Activated CD4-positive, alpha-beta T cell treated with anti-CD3 and anti-CD28 coated beads, Interleukin-2, amount 10 ng/mL, durations not matched to agents 7 days and 5 days (primary cell): ENCODE measurements around the gene SHC4. TPM values are rescaled to one million over a fixed set of nuclear protein-coding genes. Genes with fewer than 3 reads are reported as not detected.
"Not testable (repeated sequence)": the region's sequence is repeated elsewhere in the genome, so short reads cannot be mapped to it uniquely, and the experiment has no call there.

Source experiments
- CTCF ChIA-PET: fragments of 350-600 bp; sonication (Branson Sonifier 250); formaldehyde crosslinking; loops from one replicate; lab custom pipeline; 2021; ENCODE audit warnings: antibody characterized with exemption; lab: Charles Lee
- POLR2A ChIA-PET: fragments of 350-600 bp; sonication (Branson Sonifier 250); formaldehyde crosslinking; loops from one replicate; lab custom pipeline; 2021; ENCODE audit warnings: antibody characterized with exemption; lab: Charles Lee
- DNase-seq: peaks from one replicate; pipeline ENCODE4 v3.0.0-alpha.2; 2020
- H3K27ac Mint-ChIP-seq: one replicate; pipeline ENCODE4 v1.8.0; 2021; ENCODE audit warnings: mild to moderate bottlenecking, moderate library complexity, mixed read lengths
- H3K27me3 Mint-ChIP-seq: one replicate; pipeline ENCODE4 v1.8.0; 2021; ENCODE audit warnings: mixed read lengths
- H3K36me3 Mint-ChIP-seq: one replicate; pipeline ENCODE4 v1.8.0; 2021; ENCODE audit warnings: low read depth, mixed read lengths
- H3K4me1 Mint-ChIP-seq: one replicate; pipeline ENCODE4 v1.8.0; 2021; ENCODE audit warnings: mixed read lengths
- H3K4me3 Mint-ChIP-seq: one replicate; pipeline ENCODE4 v1.8.0; 2021; ENCODE audit warnings: mild to moderate bottlenecking, moderate library complexity, mixed read lengths
- H3K9me3 Mint-ChIP-seq: one replicate; pipeline ENCODE4 v1.8.0; 2021; ENCODE audit warnings: mixed read lengths
- total RNA-seq, 2 experiments: library from RNA; stranded (reverse); gene quantifications; one replicate each; pipeline ENCODE4 v1.2.3, GENCODE V29; 2021

The SHC4 gene
- total RNA-seq, 2 experiments from 2014 or later, result 0.30 to 0.46 TPM

GRCh38 chr15:48855501-48856440 lies 107.9 kb downstream of the SHC4 start:
- no peak overlapping the region for H3K27ac Mint-ChIP-seq
- POLR2A ChIA-PET, result no interaction called here
- no peaks in the 10 kb centered on the region for H3K36me3 Mint-ChIP-seq
- peaks cover 7% of the 10 kb centered on the region for H3K4me1 Mint-ChIP-seq
- H3K9me3 Mint-ChIP-seq, result no peaks in the 10 kb centered on the region
- H3K27me3 Mint-ChIP-seq, result peaks cover 36% of the 10 kb centered on the region
- CTCF ChIA-PET, result interaction anchor here (0.7 to 1.4 kb wide), 3 partner anchors 110 to 524 kb away, joined by 3 to 5 read pairs (median 4); no protein-coding TSS in a partner anchor
- H3K4me3 Mint-ChIP-seq, result no peak overlapping the region
- DNase-seq, result no peak

GRCh38 chr15:48854434-48854833 lies 109.3 kb downstream of the SHC4 start:
- DNase-seq, H3K27ac Mint-ChIP-seq, POLR2A ChIA-PET, H3K36me3 Mint-ChIP-seq, H3K9me3 Mint-ChIP-seq, H3K4me1 Mint-ChIP-seq, H3K4me3 Mint-ChIP-seq: not testable (repeated sequence)
- peaks cover 32% of the 10 kb centered on the region for H3K27me3 Mint-ChIP-seq
- CTCF ChIA-PET, result interaction anchor here (1.4 kb wide), 1 partner anchor 112 kb away, joined by 4 read pairs; no protein-coding TSS in a partner anchor

GRCh38 chr15:48851956-48852355 lies 111.8 kb downstream of the SHC4 start:
- Mint-ChIP-seq H3K4me3 (no peak overlapping the region), H3K27ac (no peak overlapping the region), H3K27me3 (peaks cover 26% of the 10 kb centered on the region), H3K9me3 (no peaks in the 10 kb centered on the region), H3K36me3 (no peaks in the 10 kb centered on the region), H3K4me1 (no peaks in the 10 kb centered on the region)
- CTCF ChIA-PET, result interaction anchor here (0.6 to 1.2 kb wide), 2 partner anchors 10 to 570 kb away, joined by 3 to 4 read pairs; no protein-coding TSS in a partner anchor
- POLR2A ChIA-PET, result no interaction called here
- no peak for DNase-seq

GRCh38 chr15:48850648-48851047 lies 113.1 kb downstream of the SHC4 start:
- no peaks in the 10 kb centered on the region for H3K36me3 Mint-ChIP-seq
- CTCF ChIA-PET, result no interaction called here
- POLR2A ChIA-PET, result no interaction called here
- H3K4me3 Mint-ChIP-seq, result no peak overlapping the region
- H3K9me3 Mint-ChIP-seq, result no peaks in the 10 kb centered on the region
- no peak for DNase-seq
- no peak overlapping the region for H3K27ac Mint-ChIP-seq
- peaks cover 23% of the 10 kb centered on the region for H3K27me3 Mint-ChIP-seq
- no peaks in the 10 kb centered on the region for H3K4me1 Mint-ChIP-seq

GRCh38 chr15:48845123-48845522 lies 118.6 kb downstream of the SHC4 start:
- no peaks in the 10 kb centered on the region for H3K36me3 Mint-ChIP-seq
- ChIA-PET CTCF (interaction anchor here (1.6 kb wide), 1 partner anchor 17 kb away, joined by 4 read pairs; no protein-coding TSS in a partner anchor), POLR2A (no interaction called here)
- peaks cover 2% of the 10 kb centered on the region for H3K27me3 Mint-ChIP-seq
- no peak overlapping the region for H3K4me3 Mint-ChIP-seq
- H3K4me1 Mint-ChIP-seq, result no peaks in the 10 kb centered on the region
- DNase-seq, result no peak
- no peaks in the 10 kb centered on the region for H3K9me3 Mint-ChIP-seq
- H3K27ac Mint-ChIP-seq, result no peak overlapping the region

GRCh38 chr15:48842501-48842900 lies 121.2 kb downstream of the SHC4 start:
- no peaks in the 10 kb centered on the region for H3K36me3 Mint-ChIP-seq
- no peaks in the 10 kb centered on the region for H3K9me3 Mint-ChIP-seq
- H3K27ac Mint-ChIP-seq, result no peak overlapping the region
- peaks cover 7% of the 10 kb centered on the region for H3K27me3 Mint-ChIP-seq
- H3K4me1 Mint-ChIP-seq, result no peaks in the 10 kb centered on the region
- POLR2A ChIA-PET, result no interaction called here
- H3K4me3 Mint-ChIP-seq, result no peak overlapping the region
- no peak for DNase-seq
- CTCF ChIA-PET, result no interaction called here

- Mint-ChIP-seq H3K9me3 (peaks cover 5% of the 10 kb centered on the region), H3K4me1 (no peaks in the 10 kb centered on the region), H3K27ac (no peak overlapping the region), H3K4me3 (no peak overlapping the region), H3K27me3 (peaks cover 19% of the 10 kb centered on the region), H3K36me3 (no peaks in the 10 kb centered on the region)
- ChIA-PET POLR2A (no interaction called here), CTCF (no interaction called here)
- no peak for DNase-seq
Observed at GRCh38 chr15:48834756-48835155, 129.0 kb downstream of the SHC4 start.

- no peaks in the 10 kb centered on the region for H3K36me3 Mint-ChIP-seq
- H3K9me3 Mint-ChIP-seq, result peaks cover 5% of the 10 kb centered on the region
- H3K27ac Mint-ChIP-seq, result no peak overlapping the region
- H3K27me3 Mint-ChIP-seq, result peaks cover 17% of the 10 kb centered on the region
- no peak for DNase-seq
- no peaks in the 10 kb centered on the region for H3K4me1 Mint-ChIP-seq
- no peak overlapping the region for H3K4me3 Mint-ChIP-seq
- ChIA-PET POLR2A (no interaction called here), CTCF (interaction anchor here (1.2 kb wide), 2 partner anchors 9 to 26 kb away, joined by 3 read pairs; no protein-coding TSS in a partner anchor)
Observed at GRCh38 chr15:48833526-48834239, 130.0 kb downstream of the SHC4 start.

GRCh38 chr15:48832648-48833047 lies 131.1 kb downstream of the SHC4 start:
- peaks cover 17% of the 10 kb centered on the region for H3K27me3 Mint-ChIP-seq
- H3K36me3 Mint-ChIP-seq, result no peaks in the 10 kb centered on the region
- no peaks in the 10 kb centered on the region for H3K4me1 Mint-ChIP-seq
- DNase-seq, result no peak
- H3K27ac Mint-ChIP-seq, result no peak overlapping the region
- CTCF ChIA-PET, result interaction anchor here (1.2 kb wide), 1 partner anchor 8 kb away, joined by 3 read pairs; no protein-coding TSS in a partner anchor
- H3K9me3 Mint-ChIP-seq, result peaks cover 5% of the 10 kb centered on the region
- no peak overlapping the region for H3K4me3 Mint-ChIP-seq
- POLR2A ChIA-PET, result no interaction called here

- peaks cover 3% of the 10 kb centered on the region for H3K9me3 Mint-ChIP-seq
- H3K4me1 Mint-ChIP-seq, result no peaks in the 10 kb centered on the region
- H3K27ac Mint-ChIP-seq, result no peak overlapping the region
- ChIA-PET POLR2A (no interaction called here), CTCF (no interaction called here)
- no peak overlapping the region for H3K4me3 Mint-ChIP-seq
- peaks cover 13% of the 10 kb centered on the region for H3K27me3 Mint-ChIP-seq
- H3K36me3 Mint-ChIP-seq, result no peaks in the 10 kb centered on the region
- DNase-seq, result no peak
Observed at GRCh38 chr15:48828906-48829305, 134.8 kb downstream of the SHC4 start.

- H3K27me3 Mint-ChIP-seq, result peaks cover 15% of the 10 kb centered on the region
- no peaks in the 10 kb centered on the region for H3K4me1 Mint-ChIP-seq
- DNase-seq, result no peak
- ChIA-PET CTCF (no interaction called here), POLR2A (no interaction called here)
- H3K36me3 Mint-ChIP-seq, result peaks cover under 1% of the 10 kb centered on the region
- H3K9me3 Mint-ChIP-seq, result peaks cover 2% of the 10 kb centered on the region
- H3K4me3 Mint-ChIP-seq, result no peak overlapping the region
- H3K27ac Mint-ChIP-seq, result no peak overlapping the region
Observed at GRCh38 chr15:48828471-48828870, 135.2 kb downstream of the SHC4 start.

GRCh38 chr15:48825075-48825474 lies 138.6 kb downstream of the SHC4 start:
- H3K36me3 Mint-ChIP-seq, result peaks cover 1% of the 10 kb centered on the region
- no peak overlapping the region for H3K4me3 Mint-ChIP-seq
- H3K27ac Mint-ChIP-seq, result no peak overlapping the region
- no peaks in the 10 kb centered on the region for H3K4me1 Mint-ChIP-seq
- H3K27me3 Mint-ChIP-seq, result peaks cover 10% of the 10 kb centered on the region
- ChIA-PET POLR2A (no interaction called here), CTCF (no interaction called here)
- H3K9me3 Mint-ChIP-seq, result no peaks in the 10 kb centered on the region
- DNase-seq, result no peak

GRCh38 chr15:48823706-48824105 lies 140.0 kb downstream of the SHC4 start:
- no peak overlapping the region for H3K4me3 Mint-ChIP-seq
- no peaks in the 10 kb centered on the region for H3K9me3 Mint-ChIP-seq
- no peak overlapping the region for H3K27ac Mint-ChIP-seq
- H3K27me3 Mint-ChIP-seq, result peaks cover 9% of the 10 kb centered on the region
- no peak for DNase-seq
- ChIA-PET POLR2A (no interaction called here), CTCF (no interaction called here)
- H3K4me1 Mint-ChIP-seq, result no peaks in the 10 kb centered on the region
- H3K36me3 Mint-ChIP-seq, result peaks cover 1% of the 10 kb centered on the region
